Measurements from ENCODE around the gene PHLPP1. TPM values are rescaled to one million over a fixed set of nuclear protein-coding genes. Genes with fewer than 3 reads are reported as not detected.

The PHLPP1 gene
- total RNA-seq, 1 donor from 2014 or later, result 47.3 TPM

- TF ChIP-seq, protein P1, sequence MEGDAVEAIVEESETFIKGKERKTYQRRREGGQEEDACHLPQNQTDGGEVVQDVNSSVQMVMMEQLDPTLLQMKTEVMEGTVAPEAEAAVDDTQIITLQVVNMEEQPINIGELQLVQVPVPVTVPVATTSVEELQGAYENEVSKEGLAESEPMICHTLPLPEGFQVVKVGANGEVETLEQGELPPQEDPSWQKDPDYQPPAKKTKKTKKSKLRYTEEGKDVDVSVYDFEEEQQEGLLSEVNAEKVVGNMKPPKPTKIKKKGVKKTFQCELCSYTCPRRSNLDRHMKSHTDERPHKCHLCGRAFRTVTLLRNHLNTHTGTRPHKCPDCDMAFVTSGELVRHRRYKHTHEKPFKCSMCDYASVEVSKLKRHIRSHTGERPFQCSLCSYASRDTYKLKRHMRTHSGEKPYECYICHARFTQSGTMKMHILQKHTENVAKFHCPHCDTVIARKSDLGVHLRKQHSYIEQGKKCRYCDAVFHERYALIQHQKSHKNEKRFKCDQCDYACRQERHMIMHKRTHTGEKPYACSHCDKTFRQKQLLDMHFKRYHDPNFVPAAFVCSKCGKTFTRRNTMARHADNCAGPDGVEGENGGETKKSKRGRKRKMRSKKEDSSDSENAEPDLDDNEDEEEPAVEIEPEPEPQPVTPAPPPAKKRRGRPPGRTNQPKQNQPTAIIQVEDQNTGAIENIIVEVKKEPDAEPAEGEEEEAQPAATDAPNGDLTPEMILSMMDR (IDR thresholded peaks at IDR 0.05; ENCODE audit: unreplicated experiment), result no peak
- Mint-ChIP-seq H3K9me3 (ENCODE audit: unreplicated experiment) (no peaks in the 10 kb centered on the region), H3K36me3 (ENCODE audit: low read depth, unreplicated experiment) (peaks cover 14% of the 10 kb centered on the region), H3K4me1 (ENCODE audit: unreplicated experiment) (peaks cover 23% of the 10 kb centered on the region), H3K4me3 (ENCODE audit: unreplicated experiment) (no peak overlapping the region), H3K27ac (ENCODE audit: unreplicated experiment) (peak overlapping the region; percentile 77), H3K27me3 (ENCODE audit: unreplicated experiment) (peaks cover 20% of the 10 kb centered on the region)
- DNase-seq (ENCODE audit: low spot score), result no peak
Observed at GRCh38 chr18:62713651-62714247, 1.6 kb upstream of the PHLPP1 start.

GRCh38 chr18:62714671-62715435 lies 488 bp upstream of the PHLPP1 start:
- H3K4me1 Mint-ChIP-seq (ENCODE audit: unreplicated experiment), result peaks cover 30% of the 10 kb centered on the region
- peaks cover 14% of the 10 kb centered on the region for H3K36me3 Mint-ChIP-seq (ENCODE audit: low read depth, unreplicated experiment)
- H3K4me3 Mint-ChIP-seq (ENCODE audit: unreplicated experiment), result peak overlapping the region; percentile 87
- no peaks in the 10 kb centered on the region for H3K9me3 Mint-ChIP-seq (ENCODE audit: unreplicated experiment)
- H3K27me3 Mint-ChIP-seq (ENCODE audit: unreplicated experiment), result peaks cover 20% of the 10 kb centered on the region
- TF ChIP-seq, protein P1 (IDR thresholded peaks at IDR 0.05; ENCODE audit: unreplicated experiment), result peak; percentile 50
- H3K27ac Mint-ChIP-seq (ENCODE audit: unreplicated experiment), result peak overlapping the region; percentile 90
- DNase-seq (ENCODE audit: low spot score), result peak; percentile 99

DNA sequence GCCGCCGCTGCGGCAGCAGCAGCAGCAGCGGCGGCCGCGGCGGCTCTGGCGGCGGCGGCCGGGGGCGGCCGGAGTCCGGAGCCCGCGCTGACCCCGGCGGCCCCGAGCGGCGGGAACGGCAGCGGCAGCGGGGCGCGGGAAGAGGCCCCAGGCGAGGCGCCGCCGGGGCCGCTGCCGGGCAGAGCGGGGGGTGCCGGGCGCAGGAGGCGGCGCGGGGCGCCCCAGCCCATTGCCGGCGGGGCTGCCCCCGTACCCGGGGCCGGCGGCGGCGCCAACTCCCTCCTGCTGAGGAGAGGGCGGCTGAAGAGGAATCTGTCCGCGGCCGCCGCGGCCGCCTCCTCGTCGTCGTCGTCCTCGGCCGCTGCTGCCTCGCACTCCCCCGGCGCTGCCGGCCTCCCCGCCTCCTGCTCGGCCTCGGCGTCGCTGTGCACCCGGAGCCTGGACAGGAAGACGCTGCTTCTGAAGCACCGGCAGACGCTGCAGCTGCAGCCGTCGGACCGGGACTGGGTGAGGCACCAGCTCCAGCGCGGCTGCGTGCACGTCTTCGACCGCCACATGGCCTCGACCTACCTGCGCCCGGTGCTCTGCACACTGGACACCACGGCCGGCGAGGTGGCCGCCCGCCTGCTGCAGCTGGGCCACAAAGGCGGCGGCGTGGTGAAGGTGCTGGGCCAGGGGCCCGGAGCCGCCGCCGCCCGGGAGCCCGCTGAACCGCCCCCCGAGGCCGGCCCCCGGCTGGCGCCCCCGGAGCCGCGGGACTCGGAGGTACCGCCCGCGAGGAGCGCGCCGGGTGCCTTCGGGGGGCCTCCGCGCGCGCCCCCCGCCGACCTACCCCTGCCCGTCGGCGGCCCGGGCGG lies 646 bp downstream of the PHLPP1 start:
- DNase-seq (ENCODE audit: low spot score), result peak; percentile 62
- H3K9me3 Mint-ChIP-seq (ENCODE audit: unreplicated experiment), result no peaks in the 10 kb centered on the region
- H3K4me1 Mint-ChIP-seq (ENCODE audit: unreplicated experiment), result peaks cover 36% of the 10 kb centered on the region
- peaks cover 20% of the 10 kb centered on the region for H3K27me3 Mint-ChIP-seq (ENCODE audit: unreplicated experiment)
- H3K4me3 Mint-ChIP-seq (ENCODE audit: unreplicated experiment), result no peak overlapping the region
- no peak overlapping the region for H3K27ac Mint-ChIP-seq (ENCODE audit: unreplicated experiment)
- H3K36me3 Mint-ChIP-seq (ENCODE audit: low read depth, unreplicated experiment), result peaks cover 14% of the 10 kb centered on the region
- TF ChIP-seq, protein P1 (IDR thresholded peaks at IDR 0.05; ENCODE audit: unreplicated experiment), result no peak

DNA sequence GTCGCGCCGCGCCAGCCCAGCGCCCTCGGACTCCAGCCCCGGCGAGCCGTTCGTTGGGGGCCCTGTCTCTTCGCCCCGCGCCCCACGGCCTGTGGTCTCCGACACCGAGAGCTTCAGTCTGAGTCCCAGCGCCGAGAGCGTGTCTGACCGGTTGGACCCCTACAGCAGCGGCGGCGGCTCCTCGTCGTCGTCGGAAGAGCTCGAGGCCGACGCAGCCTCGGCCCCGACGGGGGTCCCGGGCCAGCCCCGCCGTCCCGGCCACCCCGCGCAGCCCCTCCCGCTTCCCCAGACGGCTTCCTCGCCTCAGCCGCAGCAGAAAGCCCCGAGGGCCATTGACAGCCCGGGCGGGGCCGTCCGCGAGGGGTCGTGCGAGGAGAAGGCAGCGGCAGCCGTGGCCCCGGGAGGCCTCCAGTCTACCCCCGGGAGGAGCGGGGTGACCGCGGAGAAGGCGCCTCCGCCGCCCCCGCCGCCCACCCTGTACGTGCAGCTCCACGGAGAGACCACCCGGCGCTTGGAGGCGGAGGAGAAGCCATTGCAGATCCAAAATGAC lies 1.4 kb downstream of the PHLPP1 start:
- Mint-ChIP-seq H3K4me1 (ENCODE audit: unreplicated experiment) (peaks cover 37% of the 10 kb centered on the region), H3K4me3 (ENCODE audit: unreplicated experiment) (peak overlapping the region; percentile 99)
- DNase-seq (ENCODE audit: low spot score), result peak; percentile 69

More for the DNA sequence above, 1.4 kb downstream of the PHLPP1 start:
- H3K27ac Mint-ChIP-seq (ENCODE audit: unreplicated experiment), result no peak overlapping the region
- no peaks in the 10 kb centered on the region for H3K9me3 Mint-ChIP-seq (ENCODE audit: unreplicated experiment)
- H3K27me3 Mint-ChIP-seq (ENCODE audit: unreplicated experiment), result peaks cover 20% of the 10 kb centered on the region
- peaks cover 14% of the 10 kb centered on the region for H3K36me3 Mint-ChIP-seq (ENCODE audit: low read depth, unreplicated experiment)
- TF ChIP-seq, protein P1 (IDR thresholded peaks at IDR 0.05; ENCODE audit: unreplicated experiment), result no peak

All from endothelial cell (in vitro differentiated cells).